HEK293T (cell line): ENCODE measurements around the gene ZBTB46.

Source experiments
- BHLHE40 ChIP-seq: fragments of 450-650 bp; IDR thresholded peaks from 2 replicates; pipeline ENCODE4 v1.6.1; 2016; ENCODE audit warnings: mild to moderate bottlenecking, moderate library complexity, borderline replicate concordance
- ELF4 ChIP-seq: fragments of 450-650 bp; IDR thresholded peaks from 2 replicates; pipeline ENCODE4 v1.6.1; 2017; ENCODE audit warnings: antibody characterized with exemption
- FOXA1 ChIP-seq: fragments of 450-650 bp; IDR thresholded peaks from 2 replicates; pipeline ENCODE4 v1.6.1; 2016; ENCODE audit warnings: mild to moderate bottlenecking
- FOXM1 ChIP-seq: fragments of 450-650 bp; IDR thresholded peaks from 2 replicates; pipeline ENCODE4 v1.6.1; 2017; ENCODE audit warnings: mild to moderate bottlenecking, borderline replicate concordance
- HDGF ChIP-seq: fragments of 450-650 bp; IDR thresholded peaks from 2 replicates; pipeline ENCODE4 v1.6.1; 2017; ENCODE audit warnings: antibody characterized with exemption, borderline replicate concordance
- LEF1 ChIP-seq: fragments of 450-650 bp; IDR thresholded peaks from 2 replicates; pipeline ENCODE4 v1.6.1; 2017; ENCODE audit warnings: mild to moderate bottlenecking, borderline replicate concordance
- NFRKB ChIP-seq: fragments of 450-650 bp; IDR thresholded peaks from 2 replicates; pipeline ENCODE4 v1.6.1; 2016; ENCODE audit warnings: mild to moderate bottlenecking, moderate library complexity
- SP1 ChIP-seq: fragments of 450-650 bp; IDR thresholded peaks from 2 replicates; pipeline ENCODE4 v1.6.1; 2017
- SUZ12 ChIP-seq: fragments of 450-650 bp; IDR thresholded peaks from 2 replicates; pipeline ENCODE4 v1.6.1; 2016; ENCODE audit warnings: mild to moderate bottlenecking
- TARDBP ChIP-seq: fragments of 450-650 bp; IDR thresholded peaks from 2 replicates; pipeline ENCODE4 v1.6.1; 2016
- ZNF384 ChIP-seq: fragments of 450-650 bp; IDR thresholded peaks from 2 replicates; pipeline ENCODE4 v1.6.1; 2016
- TF ChIP-seq, protein P1 (sequence below): fragments of 450-650 bp; IDR thresholded peaks from 2 replicates; pipeline ENCODE4 v1.6.1; 2016

DNA sequence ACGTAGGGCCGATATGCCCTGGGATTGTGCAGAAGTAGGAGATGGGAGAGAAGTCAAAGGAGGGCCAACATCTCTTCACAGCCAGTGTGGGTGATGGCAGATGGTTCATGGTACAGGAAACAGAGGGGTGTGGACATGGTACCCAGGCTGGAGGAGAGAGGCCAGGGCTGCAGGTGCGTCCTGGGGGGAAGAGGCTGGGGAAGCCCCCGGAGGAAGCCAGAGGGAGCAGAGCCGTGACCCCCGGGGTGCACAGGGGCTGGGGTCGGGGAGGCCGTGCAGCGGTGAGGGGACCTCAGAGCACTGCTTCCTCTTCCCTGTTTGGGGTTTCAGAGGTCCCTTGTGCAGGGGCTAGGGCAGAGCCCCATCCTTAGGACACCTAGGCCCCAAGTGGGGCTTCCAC, 11.2 kb upstream of the ZBTB46 start:
- no peak for TF ChIP-seq SP1
- TF ChIP-seq NFRKB: no peak
- no peak for TF ChIP-seq TARDBP
- TF ChIP-seq FOXM1: no peak
- TF ChIP-seq ZNF384: no peak
- TF ChIP-seq, protein P1, sequence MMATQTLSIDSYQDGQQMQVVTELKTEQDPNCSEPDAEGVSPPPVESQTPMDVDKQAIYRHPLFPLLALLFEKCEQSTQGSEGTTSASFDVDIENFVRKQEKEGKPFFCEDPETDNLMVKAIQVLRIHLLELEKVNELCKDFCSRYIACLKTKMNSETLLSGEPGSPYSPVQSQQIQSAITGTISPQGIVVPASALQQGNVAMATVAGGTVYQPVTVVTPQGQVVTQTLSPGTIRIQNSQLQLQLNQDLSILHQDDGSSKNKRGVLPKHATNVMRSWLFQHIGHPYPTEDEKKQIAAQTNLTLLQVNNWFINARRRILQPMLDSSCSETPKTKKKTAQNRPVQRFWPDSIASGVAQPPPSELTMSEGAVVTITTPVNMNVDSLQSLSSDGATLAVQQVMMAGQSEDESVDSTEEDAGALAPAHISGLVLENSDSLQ: no peak
- TF ChIP-seq ELF4: no peak
- TF ChIP-seq FOXA1: no peak
- TF ChIP-seq SUZ12: no peak
- no peak for TF ChIP-seq BHLHE40
- no peak for TF ChIP-seq HDGF
- no peak for TF ChIP-seq LEF1
